ENCODE data around the gene DTX2.
"Not testable (repeated sequence)": the region's sequence is repeated elsewhere in the genome, so short reads cannot be mapped to it uniquely, and the experiment has no call there.

Gene DTX2

DNA sequence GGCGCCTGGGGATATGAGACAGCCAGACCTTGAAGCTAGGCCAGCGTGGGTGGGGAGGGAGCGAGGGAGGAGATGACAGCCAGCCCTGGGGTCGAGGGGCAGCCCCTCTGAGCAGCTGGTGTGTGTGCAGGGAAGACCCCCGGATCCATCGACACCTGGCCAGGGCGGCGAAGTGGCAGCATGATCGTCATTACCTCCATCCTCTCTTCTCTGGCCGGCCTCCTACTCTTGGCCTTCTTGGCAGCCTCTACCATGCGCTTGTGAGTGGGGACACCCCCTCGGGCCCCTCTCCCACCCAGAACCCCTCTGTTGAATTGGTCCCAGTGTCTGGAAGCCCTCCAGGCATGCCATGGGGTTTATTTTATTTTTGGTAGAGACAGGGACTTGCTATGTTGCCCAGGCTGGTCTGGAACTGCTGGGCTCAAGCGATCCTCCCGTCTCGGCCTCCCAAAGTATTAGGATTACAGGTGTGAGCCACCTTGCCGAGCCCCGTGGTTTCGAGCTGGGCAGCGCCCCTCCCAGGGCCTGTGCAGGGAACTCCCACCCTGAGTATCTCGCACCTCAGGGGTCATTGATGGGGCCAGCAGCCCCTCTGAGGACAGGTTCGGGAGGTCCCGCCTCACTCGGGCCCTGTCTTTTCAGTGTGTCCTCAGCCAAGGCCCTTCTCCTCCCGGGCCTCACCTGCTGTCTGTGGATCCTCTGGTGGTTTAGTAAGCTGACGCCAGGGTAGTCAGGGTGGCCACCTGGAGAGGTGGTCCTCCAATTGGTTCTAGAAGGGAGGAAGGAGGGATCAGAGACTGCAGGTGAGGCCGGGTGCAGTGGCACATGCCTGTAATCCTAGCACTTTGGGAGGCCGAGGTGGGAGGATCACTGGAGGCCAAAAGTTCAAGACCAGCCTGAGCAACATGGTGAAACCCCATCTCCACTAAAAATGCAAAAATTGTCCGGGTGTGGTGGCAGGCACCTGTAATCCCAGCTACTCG, 52.6 kb downstream of the DTX2 start:
- no peak for DNase-seq

DNA sequence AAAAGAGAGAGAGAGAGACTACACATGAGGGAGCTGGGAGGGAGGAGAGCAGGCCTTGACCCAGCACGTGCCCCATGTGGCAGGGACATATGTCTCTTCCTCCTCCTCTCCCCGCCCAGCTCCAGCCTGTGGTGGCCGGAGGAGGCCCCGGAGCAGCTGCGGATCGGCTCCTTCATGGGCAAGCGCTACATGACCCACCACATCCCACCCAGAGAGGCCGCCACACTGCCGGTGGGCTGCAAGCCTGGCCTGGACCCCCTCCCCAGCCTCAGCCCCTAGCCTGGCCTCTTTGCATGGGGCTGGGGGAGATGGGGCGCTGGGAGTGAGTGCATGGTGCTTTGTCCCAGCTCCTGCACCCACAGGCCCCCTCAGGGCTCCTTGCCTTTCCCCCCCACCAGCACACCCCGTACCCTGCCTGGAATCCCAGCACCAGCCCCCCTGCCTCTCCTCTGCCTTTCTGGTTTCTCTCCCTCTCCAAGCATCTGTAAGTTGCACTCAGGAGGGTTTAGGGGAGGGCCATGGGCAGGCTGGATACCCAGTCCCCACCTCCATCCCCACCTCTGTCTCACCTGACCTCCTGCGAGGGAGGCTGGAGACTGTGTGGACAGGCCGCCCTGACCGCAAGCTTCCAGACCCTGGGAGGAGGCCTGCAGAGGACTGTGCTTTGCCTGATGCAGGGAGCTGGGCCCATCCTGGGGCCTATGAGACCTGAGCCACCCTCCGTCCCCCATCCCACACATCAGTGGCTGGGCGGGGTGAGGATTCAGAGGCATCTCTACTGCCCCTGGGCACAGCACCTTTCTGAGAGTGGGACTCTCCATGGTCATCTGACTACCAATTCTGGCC, 53.6 kb downstream of the DTX2 start:
- no peak for DNase-seq

DNA sequence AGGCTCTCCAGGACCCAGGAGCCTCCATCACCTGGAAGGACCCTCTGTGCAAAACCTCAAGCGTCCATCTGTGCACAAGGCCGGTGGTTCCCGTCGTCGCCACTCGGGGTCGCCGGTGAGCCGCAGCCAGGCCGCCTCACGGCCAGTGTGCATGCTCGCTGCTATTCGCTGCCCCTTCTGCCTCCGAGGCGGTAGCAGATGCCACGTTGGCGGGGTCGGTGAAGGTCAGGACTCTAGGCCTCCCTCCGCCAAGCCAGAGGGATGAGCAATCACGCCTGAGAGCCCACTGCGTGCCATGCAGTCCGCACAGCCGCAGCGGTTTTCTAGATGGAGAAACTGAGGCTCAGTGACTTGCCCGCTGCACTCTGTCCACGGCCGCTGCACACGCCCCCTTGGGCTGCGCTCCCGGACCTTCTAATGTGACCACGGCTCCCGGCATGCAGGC, 54.5 kb downstream of the DTX2 start:
- DNase-seq: no peak

DNA sequence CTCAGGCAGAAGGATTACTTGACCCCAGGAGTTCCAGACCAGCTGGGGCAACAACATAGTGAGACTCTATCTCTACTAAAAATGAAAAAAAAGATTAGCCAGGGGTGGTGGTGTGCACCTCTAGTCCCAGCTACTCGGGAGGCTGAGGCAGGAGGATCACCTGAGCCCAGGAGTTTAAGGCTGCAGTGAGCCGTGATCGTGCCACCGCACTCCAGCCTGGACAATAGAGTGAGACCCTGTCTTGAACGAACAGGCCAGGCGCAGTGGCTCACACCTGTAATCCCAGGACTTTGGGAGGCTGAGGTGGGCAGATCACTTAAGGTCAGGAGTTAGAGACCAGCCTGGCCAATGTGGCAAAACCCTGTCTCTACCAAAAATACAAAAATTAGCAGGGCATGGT, 55.4 kb downstream of the DTX2 start:
- DNase-seq: not testable (repeated sequence)

DNA sequence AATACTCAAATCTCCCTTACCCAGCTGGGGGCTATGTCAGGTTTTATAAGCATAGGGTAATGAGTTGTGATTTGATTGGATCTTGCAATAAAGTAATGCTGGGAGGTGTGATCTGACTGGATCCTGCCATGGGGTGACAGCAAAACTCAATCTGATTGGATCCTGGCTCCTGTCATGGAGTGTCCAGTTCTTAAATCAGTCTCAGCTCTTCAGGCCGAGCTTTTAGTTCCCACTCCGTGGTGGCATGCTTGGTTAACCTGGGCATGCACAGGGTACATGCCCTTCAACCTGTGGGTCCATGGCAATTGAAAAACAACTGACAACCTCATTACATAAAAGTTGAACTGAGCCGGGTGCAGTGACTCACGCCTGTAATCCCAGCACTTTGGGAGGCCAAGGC, 64.7 kb downstream of the DTX2 start:
- not testable (repeated sequence) for DNase-seq

DNA sequence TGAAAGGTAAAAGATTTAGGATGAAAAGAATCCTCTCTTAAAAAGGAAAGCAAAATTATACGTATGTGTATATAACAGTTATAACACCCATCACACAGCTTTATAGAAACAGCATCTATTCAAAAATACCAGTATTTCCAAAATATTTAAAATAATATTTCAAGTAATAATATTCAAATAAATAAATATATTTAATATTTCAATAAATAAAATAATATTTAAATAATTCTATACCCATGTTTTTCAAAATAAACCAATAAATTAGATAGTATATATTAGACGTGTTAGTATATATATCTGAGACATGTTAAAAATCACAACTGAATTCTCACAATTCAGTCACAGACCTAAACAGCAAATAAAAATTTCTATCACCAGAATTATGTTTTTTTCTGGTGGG, 70.1 kb downstream of the DTX2 start:
- not testable (repeated sequence) for DNase-seq

DNA sequence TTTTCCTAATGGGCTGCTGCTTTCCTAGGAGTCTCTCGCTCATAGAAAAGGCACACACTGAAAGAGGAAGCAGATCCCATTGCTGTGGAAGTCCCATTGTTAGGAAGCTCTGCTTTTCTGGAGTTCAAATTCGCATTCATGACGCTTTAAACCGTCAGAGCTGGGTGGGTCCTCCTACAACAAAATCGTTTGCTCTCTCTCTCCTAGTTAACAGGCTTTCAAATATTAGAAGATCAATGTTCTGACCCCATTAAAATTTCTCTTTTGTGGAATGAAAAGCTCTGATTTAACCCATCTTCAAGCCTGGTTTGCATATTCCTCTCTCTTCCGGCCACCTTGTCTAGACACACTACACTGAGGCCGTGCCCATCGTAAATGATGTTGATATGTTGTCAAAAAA, 81.7 kb downstream of the DTX2 start, which contains the start of gene SPDYE16:
Gene SPDYE16, minus strand, starts transcription at position 101 of the 400 bp plus-strand sequence. CDS start 1,838 bp downstream, outside the sequence.
- DNase-seq: not testable (repeated sequence)

DNA sequence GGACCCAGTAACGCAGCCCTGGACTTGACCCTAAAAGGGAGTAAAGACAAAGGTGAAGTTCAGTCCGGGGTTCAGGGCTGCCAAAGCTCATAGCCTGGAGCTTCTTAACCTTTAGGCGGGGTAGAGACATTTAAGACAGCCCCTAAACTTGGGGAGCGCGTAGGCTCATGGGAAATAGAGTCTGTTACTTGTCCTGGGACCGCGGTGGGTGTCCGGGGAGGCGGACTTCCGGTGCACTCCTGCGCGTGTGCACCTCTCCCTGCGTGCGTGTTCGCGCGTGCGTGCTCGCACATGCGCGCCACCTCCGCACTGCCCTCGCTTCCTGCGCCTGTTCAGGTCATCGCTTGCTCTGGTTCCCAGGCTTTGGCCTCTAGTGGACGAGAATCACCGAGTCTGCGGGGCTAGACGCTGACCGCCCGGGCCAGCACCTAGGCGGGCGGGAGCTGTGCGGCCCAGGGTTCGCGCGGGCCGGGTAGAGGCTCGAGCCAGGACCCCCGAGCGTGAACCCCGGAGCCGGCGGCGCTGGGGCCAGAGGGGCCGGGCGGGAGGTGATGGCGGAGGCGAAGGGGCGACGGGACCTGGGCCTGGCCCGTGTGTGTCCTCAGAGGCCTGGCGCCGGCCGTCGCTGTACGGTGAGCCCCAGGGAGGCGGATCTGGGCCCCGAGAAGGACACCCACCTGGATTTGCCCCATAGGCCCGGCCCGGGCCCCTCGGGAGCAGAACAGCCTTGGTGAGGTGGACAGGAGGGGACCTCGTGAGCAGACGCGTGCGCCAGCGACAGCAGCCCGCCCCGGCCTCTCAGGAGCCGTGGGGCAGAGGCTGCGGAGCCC, 87.7 kb downstream of the DTX2 start:
- peak; percentile 57 for DNase-seq

DNA sequence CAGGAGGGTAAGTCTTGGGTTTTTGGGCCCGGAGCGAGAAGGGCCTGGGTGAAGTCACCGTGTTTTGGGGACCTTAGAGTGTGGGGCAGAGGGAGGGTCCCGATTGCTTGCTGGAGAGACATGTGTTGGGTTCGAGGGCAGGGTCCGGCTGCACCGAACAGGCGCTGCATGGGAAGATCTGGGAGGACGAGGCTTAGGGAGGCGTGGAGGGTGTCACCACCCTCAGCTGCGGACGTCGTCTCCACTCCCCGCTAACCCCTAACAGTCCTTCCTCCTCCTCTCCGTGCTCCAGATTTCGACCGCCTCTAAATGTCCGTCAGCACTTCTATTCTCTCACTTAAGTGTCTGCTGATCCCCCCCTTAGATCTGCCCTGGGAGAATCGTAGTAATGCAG, 88.3 kb downstream of the DTX2 start:
- DNase-seq: not testable (repeated sequence)

DNA sequence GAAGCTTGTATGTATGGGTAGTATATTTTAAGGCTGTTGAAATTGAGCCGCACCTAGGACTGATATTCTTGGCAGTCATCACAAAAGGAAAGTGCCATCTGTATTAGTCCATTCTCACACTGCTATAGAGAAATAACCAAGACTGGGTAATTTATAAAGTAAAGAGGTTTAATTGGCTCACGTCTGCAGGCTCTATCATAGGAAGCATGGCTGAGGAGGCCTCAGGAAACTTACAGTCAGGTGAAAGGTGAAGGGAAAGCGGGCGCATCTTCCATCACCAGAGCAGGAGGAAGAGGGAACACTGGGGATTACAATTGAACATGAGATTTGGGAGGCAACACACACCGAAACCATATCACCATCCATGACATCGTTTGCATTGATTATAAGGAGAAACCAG, 90.5 kb downstream of the DTX2 start:
- not testable (repeated sequence) for DNase-seq

Data from NCI-H2029 (cell line).